Endothelial cell of umbilical vein (primary cell): ENCODE measurements around the gene ETFA. TPM values are rescaled to one million over a fixed set of nuclear protein-coding genes. Genes with fewer than 3 reads are reported as not detected.

Source experiments
- BruUV-seq: library from RNA; stranded (reverse); fragments of 400-500 nt; replicated peaks from 2 replicates; lab custom pipeline; 2021; lab: Mats Ljungman, UMichigan
- CTCF ChIA-PET: fragments of 300-600, 350-600 bp; sonication (Branson Sonifier 250); formaldehyde crosslinking; loops from one replicate; lab custom pipeline; 2021; ENCODE audit warnings: antibody characterized with exemption, inconsistent platforms; lab: Charles Lee
- POLR2A ChIA-PET: fragments of 300-600, 350-600 bp; sonication (Branson Sonifier 250); formaldehyde crosslinking; loops from one replicate; lab custom pipeline; 2021; ENCODE audit warnings: antibody characterized with exemption, inconsistent platforms; lab: Charles Lee
- DNase-seq: peaks from one replicate; pipeline ENCODE4 v3.0.0-alpha.2; 2011; ENCODE audit warnings: low read depth, low spot score
- FAIRE-seq: peaks from 2 replicates; lab custom pipeline; 2011; peaks lifted over from hg19 to GRCh38; lab: Jason Lieb, UNC
- H2AFZ ChIP-seq: 2 replicates; pipeline ENCODE4 v1.6.0; 2012; ENCODE audit warnings: low read depth, low read length, control low read depth, inconsistent platforms
- H3K27ac ChIP-seq: 2 replicates; pipeline ENCODE4 v1.5.1; 2011; ENCODE audit warnings: low read depth, mild to moderate bottlenecking, control low read depth, low read length, moderate library complexity; ENCODE audit not compliant: insufficient read depth
- H3K27me3 ChIP-seq, 2 experiments: 2 replicates each; pipeline versions ENCODE4 v1.6.0 to v1.6.1; 2011; ENCODE audit warnings: low read length in 2 of 2, mixed read lengths in 1 of 2; ENCODE audit not compliant: control insufficient read depth in 2 of 2, insufficient read depth in 2 of 2
- H3K36me3 ChIP-seq, 2 experiments: 2 replicates in 1 of 2; 3 replicates in 1 of 2; pipeline ENCODE4 v1.5.1; 2011; ENCODE audit warnings: low read length in 2 of 2, mild to moderate bottlenecking in 1 of 2, moderate library complexity in 1 of 2; ENCODE audit not compliant: control insufficient read depth in 2 of 2, insufficient read depth in 2 of 2; ENCODE audit errors: extremely low read depth in 1 of 2
- H3K4me1 ChIP-seq: 3 replicates; pipeline ENCODE4 v1.5.1; 2011; ENCODE audit warnings: mild to moderate bottlenecking, low read length; ENCODE audit not compliant: control insufficient read depth, insufficient read depth; ENCODE audit errors: extremely low read depth
- H3K4me2 ChIP-seq: 2 replicates; pipeline ENCODE4 v1.6.1; 2011; ENCODE audit warnings: low read length, control low read depth, mixed read lengths; ENCODE audit not compliant: insufficient read depth
- H3K4me3 ChIP-seq, 3 experiments: fragments of 200-600 bp in 1 of 3; sonication (generic), shearing (Covaris generic) in 1 of 3; replicated peaks in 1 of 3; 2 replicates each; pipeline ENCODE4 v1.5.1; 2011 to 2016; ENCODE audit warnings: control low read depth in 3 of 3, low read length in 3 of 3, mild to moderate bottlenecking in 2 of 3, inconsistent platforms in 1 of 3, low read depth in 1 of 3, moderate library complexity in 1 of 3; ENCODE audit not compliant: insufficient read depth in 1 of 3
- H3K79me2 ChIP-seq: 2 replicates; pipeline ENCODE4 v1.6.0; 2012; ENCODE audit warnings: low read length, inconsistent platforms; ENCODE audit not compliant: control insufficient read depth, insufficient read depth
- H3K9ac ChIP-seq: replicated peaks from 2 replicates; pipeline ENCODE3; 2011; ENCODE audit warnings: low read length, control low read depth; ENCODE audit not compliant: insufficient read depth; ENCODE audit errors: extremely low read depth
- H3K9me1 ChIP-seq: replicated peaks from 3 replicates; pipeline ENCODE4 v1.6.0; 2011; ENCODE audit warnings: mild to moderate bottlenecking, low read length; ENCODE audit not compliant: control insufficient read depth, insufficient read depth; ENCODE audit errors: extremely low read depth
- H3K9me3 ChIP-seq: replicated peaks from 2 replicates; pipeline ENCODE4 v1.5.1; 2012; ENCODE audit warnings: low read length, inconsistent platforms; ENCODE audit not compliant: control insufficient read depth, insufficient read depth
- H4K20me1 ChIP-seq: replicated peaks from 2 replicates; pipeline ENCODE3; 2011; ENCODE audit warnings: mild to moderate bottlenecking, low read length; ENCODE audit not compliant: control insufficient read depth, insufficient read depth; ENCODE audit errors: extremely low read depth
- FOS ChIP-seq: IDR thresholded peaks from 2 replicates; pipeline ENCODE4 v1.6.1; 2011; ENCODE audit warnings: mild to moderate bottlenecking, low read length, moderate library complexity, borderline replicate concordance; ENCODE audit not compliant: insufficient read depth
- GATA2 ChIP-seq: IDR thresholded peaks from 2 replicates; pipeline ENCODE4 v1.7.0; 2011; ENCODE audit warnings: low read depth, mild to moderate bottlenecking, moderate library complexity, mixed read lengths, low read length; ENCODE audit not compliant: insufficient read length, insufficient read depth
- JUN ChIP-seq: IDR thresholded peaks from 2 replicates; pipeline ENCODE4 v1.6.1; 2011; ENCODE audit warnings: borderline replicate concordance, low read depth; ENCODE audit not compliant: insufficient read length, insufficient read depth
- dilution Hi-C: fragments of 300-500 bp; cut with MboI; formaldehyde crosslinking; loops from one replicate; pipeline ENCODE4 v1.15.0; 2019; ENCODE audit warnings: low sequenced_read_pairs; ENCODE audit not compliant: extremely low pct_ligation_motif_present
- intact Hi-C: fragments of 100-400 bp; cut with micrococcal nuclease; formaldehyde crosslinking; loops from one replicate; pipeline ENCODE4 v1.10.0; 2022
- polyA plus RNA-seq, 4 experiments: library from polyadenylated mRNA; depleted of rRNA in 3 of 4; stranded (reverse) in 3 of 4; unstranded in 1 of 4; fragments of >200 nt; gene quantifications; 2 replicates each; pipeline versions ENCODE4 v1.2.1 to v1.2.3, GENCODE V29; 2011 to 2012; ENCODE audit warnings: missing spikeins in 1 of 4
- total RNA-seq: library from RNA; stranded (reverse); gene quantifications from 2 replicates; pipeline ENCODE4 v1.2.3, GENCODE V29; 2021
- TF ChIP-seq, protein P1 (sequence below): IDR thresholded peaks from 2 replicates; pipeline ENCODE4 v1.6.1; 2011; ENCODE audit not compliant: insufficient read depth, insufficient read length
- TF ChIP-seq, protein P2 (sequence below), 2 donors: IDR thresholded peaks; 1 replicate in 1 of 2; 2 replicates in 1 of 2; pipeline ENCODE4 v1.5.1; 2011; ENCODE audit warnings: low read length in 2 of 2, mild to moderate bottlenecking in 2 of 2, moderate library complexity in 2 of 2, control low read depth in 1 of 2, inconsistent platforms in 1 of 2, low read depth in 1 of 2; ENCODE audit not compliant: insufficient read depth in 1 of 2; ENCODE audit errors: extremely low read depth in 1 of 2

ETFA gene
- total and polyA plus RNA-seq, 2 donors (not counting 3 experiments of a cell fraction or from before 2014, with no cell fraction given) = 102 to 116 TPM

DNA sequence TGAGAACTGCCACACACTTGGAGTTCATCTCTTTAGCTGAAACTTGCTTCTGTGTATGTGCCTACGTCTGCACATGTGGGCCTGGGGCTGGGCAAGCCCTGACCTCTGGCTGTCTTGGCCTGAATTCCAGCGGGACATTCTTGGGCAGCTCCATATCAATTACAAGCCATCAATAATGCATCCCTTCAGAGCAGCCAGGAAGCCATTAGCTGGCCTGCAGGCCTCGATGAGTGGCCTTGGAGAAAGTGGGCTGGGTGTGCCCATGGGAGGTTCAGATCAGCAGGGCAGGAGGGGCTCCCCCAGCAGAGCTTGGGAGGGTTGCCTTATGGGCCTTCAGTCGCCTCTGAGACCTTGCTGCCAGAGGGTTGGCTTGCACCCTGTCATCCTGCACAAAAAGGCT lies 124.1 kb downstream of the ETFA start:
- intact Hi-C loops = no loop called here
- no peak overlapping the region for H3K4me3 ChIP-seq
- H3K9me1 ChIP-seq = no peaks in the 10 kb centered on the region
- TF ChIP-seq, protein P1, sequence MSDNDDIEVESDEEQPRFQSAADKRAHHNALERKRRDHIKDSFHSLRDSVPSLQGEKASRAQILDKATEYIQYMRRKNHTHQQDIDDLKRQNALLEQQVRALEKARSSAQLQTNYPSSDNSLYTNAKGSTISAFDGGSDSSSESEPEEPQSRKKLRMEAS = no peak
- TF ChIP-seq, protein P2, sequence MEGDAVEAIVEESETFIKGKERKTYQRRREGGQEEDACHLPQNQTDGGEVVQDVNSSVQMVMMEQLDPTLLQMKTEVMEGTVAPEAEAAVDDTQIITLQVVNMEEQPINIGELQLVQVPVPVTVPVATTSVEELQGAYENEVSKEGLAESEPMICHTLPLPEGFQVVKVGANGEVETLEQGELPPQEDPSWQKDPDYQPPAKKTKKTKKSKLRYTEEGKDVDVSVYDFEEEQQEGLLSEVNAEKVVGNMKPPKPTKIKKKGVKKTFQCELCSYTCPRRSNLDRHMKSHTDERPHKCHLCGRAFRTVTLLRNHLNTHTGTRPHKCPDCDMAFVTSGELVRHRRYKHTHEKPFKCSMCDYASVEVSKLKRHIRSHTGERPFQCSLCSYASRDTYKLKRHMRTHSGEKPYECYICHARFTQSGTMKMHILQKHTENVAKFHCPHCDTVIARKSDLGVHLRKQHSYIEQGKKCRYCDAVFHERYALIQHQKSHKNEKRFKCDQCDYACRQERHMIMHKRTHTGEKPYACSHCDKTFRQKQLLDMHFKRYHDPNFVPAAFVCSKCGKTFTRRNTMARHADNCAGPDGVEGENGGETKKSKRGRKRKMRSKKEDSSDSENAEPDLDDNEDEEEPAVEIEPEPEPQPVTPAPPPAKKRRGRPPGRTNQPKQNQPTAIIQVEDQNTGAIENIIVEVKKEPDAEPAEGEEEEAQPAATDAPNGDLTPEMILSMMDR (IDR thresholded peaks at IDR 0.05; ENCODE audit: extremely low read depth in 1 of 2, insufficient read depth in 1 of 2, low read depth in 1 of 2, low read length in 2 of 2) = no peak
- TF ChIP-seq JUN = no peak
- TF ChIP-seq FOS = no peak
- TF ChIP-seq GATA2 = no peak
- peaks cover 5% of the 10 kb centered on the region for H3K4me1 ChIP-seq
- FAIRE-seq = no peak
- no peak for DNase-seq
- H3K79me2 ChIP-seq = no peaks in the 10 kb centered on the region
- BruUV-seq = no TSS peak
- no peaks in the 10 kb centered on the region for H3K9me3 ChIP-seq
- ChIA-PET CTCF (interaction anchor here (0.9 to 4.4 kb wide), 5 partner anchors 9 to 679 kb away, joined by 3 to 40 read pairs (median 7); no protein-coding TSS in a partner anchor), POLR2A (no interaction called here)
- H3K9ac ChIP-seq = no peak overlapping the region
- H3K27me3 ChIP-seq = no peaks in the 10 kb centered on the region
- dilution Hi-C loops = no loop called here
- H4K20me1 ChIP-seq = no peaks in the 10 kb centered on the region
- H3K27ac ChIP-seq = no peak overlapping the region
- no peak overlapping the region for H2AFZ ChIP-seq
- no peak overlapping the region for H3K4me2 ChIP-seq
- no peaks in the 10 kb centered on the region for H3K36me3 ChIP-seq
